ENCODE data around the gene DLL1.
A peak's percentile ranks its signal among the peaks of the same experiment; 100 is the strongest.

Gene DLL1

GRCh38 chr6:170248861-170249600 is 41.8 kb downstream of the DLL1 start:
- no peak for DNase-seq

GRCh38 chr6:170248111-170248805 is 42.6 kb downstream of the DLL1 start:
- no peak for DNase-seq

- DNase-seq: no peak
These were observed 43.6 kb downstream of the DLL1 start for GRCh38 chr6:170247178-170247701.

- no peak for DNase-seq
These were observed 45.3 kb downstream of the DLL1 start for GRCh38 chr6:170245475-170245992.

- no peak for DNase-seq
These were observed 46.0 kb downstream of the DLL1 start for GRCh38 chr6:170244721-170245474.

- peak in 1 of 2 experiments; percentile 13 for DNase-seq
These were observed 47.0 kb downstream of the DLL1 start for GRCh38 chr6:170243791-170244291.

GRCh38 chr6:170243386-170243785 is 47.5 kb downstream of the DLL1 start:
- no peak for DNase-seq

- no peak for DNase-seq
These were observed 51.9 kb downstream of the DLL1 start for GRCh38 chr6:170238741-170239565.

- no peak for DNase-seq
These were observed 52.7 kb downstream of the DLL1 start for GRCh38 chr6:170237999-170238740.

- DNase-seq: no peak
These were observed 54.6 kb downstream of the DLL1 start for GRCh38 chr6:170236131-170236836.

- DNase-seq: no peak
These were observed 55.3 kb downstream of the DLL1 start for GRCh38 chr6:170235391-170236125.

- DNase-seq: no peak
These were observed 56.5 kb downstream of the DLL1 start for GRCh38 chr6:170234419-170234818.

GRCh38 chr6:170233286-170234205 is 57.3 kb downstream of the DLL1 start:
- no peak for DNase-seq

Data from NCI-H187 (cell line).